GM12864 (cell line): ENCODE measurements around the gene NEURL4.

Experiments
- DNase-seq: peaks from one replicate; pipeline ENCODE4 v3.0.0-alpha.2; 2011; ENCODE audit warnings: low read depth
- H3K4me3 ChIP-seq: 2 replicates; pipeline ENCODE4 v1.5.1; 2011; ENCODE audit warnings: mild to moderate bottlenecking, low read depth, low read length, control low read depth
- TF ChIP-seq, protein P1 (sequence below): IDR thresholded peaks from 2 replicates; pipeline ENCODE4 v1.5.1; 2011; ENCODE audit warnings: low read depth, mild to moderate bottlenecking, moderate library complexity, low read length, control low read depth, inconsistent platforms; ENCODE audit errors: missing control alignments

Gene NEURL4

DNA sequence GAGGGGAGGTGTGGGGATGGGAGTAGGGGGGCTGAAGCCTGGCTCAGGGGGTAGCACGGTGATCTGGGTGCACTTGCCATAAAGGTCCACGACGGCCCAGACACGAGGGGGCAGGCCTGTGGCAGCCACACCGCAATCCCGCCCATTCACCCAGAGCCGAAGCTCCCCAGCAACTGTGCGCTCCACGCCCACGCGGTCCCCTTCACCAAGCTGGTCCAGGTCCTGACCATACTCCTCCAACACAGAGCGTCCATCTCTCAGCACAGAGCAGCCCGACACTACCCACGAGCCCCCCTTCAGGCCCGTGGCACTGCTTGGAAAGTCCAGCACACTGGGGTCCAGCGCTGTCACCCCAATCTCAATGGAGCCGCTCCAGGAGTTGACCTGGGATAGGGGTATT is 1.6 kb downstream of the NEURL4 start:
- no peak overlapping the region for H3K4me3 ChIP-seq
- DNase-seq = no peak
- TF ChIP-seq, protein P1, sequence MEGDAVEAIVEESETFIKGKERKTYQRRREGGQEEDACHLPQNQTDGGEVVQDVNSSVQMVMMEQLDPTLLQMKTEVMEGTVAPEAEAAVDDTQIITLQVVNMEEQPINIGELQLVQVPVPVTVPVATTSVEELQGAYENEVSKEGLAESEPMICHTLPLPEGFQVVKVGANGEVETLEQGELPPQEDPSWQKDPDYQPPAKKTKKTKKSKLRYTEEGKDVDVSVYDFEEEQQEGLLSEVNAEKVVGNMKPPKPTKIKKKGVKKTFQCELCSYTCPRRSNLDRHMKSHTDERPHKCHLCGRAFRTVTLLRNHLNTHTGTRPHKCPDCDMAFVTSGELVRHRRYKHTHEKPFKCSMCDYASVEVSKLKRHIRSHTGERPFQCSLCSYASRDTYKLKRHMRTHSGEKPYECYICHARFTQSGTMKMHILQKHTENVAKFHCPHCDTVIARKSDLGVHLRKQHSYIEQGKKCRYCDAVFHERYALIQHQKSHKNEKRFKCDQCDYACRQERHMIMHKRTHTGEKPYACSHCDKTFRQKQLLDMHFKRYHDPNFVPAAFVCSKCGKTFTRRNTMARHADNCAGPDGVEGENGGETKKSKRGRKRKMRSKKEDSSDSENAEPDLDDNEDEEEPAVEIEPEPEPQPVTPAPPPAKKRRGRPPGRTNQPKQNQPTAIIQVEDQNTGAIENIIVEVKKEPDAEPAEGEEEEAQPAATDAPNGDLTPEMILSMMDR = no peak

DNA sequence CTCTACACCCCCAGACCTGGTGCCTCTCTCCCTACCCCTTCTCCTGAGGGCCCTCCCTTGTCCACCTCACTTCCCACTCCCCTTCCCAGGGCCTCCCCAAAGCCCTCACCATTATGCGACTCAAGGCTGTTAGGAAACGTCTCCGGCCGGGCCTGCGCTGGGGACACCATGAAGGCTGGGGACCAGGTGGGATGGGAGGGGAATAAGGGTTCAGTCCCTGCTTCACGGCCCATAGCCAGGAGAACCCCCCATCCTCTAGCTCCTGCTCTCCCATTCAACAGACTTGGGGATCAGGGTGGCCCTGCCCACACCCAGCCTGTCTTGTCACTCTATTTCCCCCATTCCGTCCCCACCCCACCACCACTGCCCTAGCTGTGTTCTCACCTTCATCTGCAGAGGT is 2.1 kb downstream of the NEURL4 start:
- DNase-seq = no peak
- TF ChIP-seq, protein P1 = no peak

DNA sequence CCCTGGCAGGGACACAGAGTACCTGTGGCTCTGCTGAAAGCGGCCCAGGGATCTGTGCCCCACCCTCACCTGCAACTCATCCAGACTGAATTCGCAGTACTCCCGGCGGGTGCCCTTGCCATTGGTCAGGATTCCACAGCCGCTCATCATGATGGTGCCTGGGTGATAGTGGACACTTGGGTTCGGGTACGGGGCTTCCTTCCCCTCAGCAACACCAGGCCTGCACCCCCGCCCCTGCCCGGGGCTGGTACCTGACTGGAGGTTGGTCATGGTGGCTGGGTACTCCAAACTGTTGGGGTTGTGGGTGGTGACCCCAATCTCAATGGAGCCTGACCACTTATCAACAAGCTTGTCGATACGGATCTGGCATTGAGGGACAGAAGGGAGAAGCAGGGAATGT is 2.9 kb downstream of the NEURL4 start:
- TF ChIP-seq, protein P1 = no peak
- no peak overlapping the region for H3K4me3 ChIP-seq
- DNase-seq = no peak

More for the DNA sequence above, 2.1 kb downstream of the NEURL4 start:
- no peak overlapping the region for H3K4me3 ChIP-seq

DNA sequence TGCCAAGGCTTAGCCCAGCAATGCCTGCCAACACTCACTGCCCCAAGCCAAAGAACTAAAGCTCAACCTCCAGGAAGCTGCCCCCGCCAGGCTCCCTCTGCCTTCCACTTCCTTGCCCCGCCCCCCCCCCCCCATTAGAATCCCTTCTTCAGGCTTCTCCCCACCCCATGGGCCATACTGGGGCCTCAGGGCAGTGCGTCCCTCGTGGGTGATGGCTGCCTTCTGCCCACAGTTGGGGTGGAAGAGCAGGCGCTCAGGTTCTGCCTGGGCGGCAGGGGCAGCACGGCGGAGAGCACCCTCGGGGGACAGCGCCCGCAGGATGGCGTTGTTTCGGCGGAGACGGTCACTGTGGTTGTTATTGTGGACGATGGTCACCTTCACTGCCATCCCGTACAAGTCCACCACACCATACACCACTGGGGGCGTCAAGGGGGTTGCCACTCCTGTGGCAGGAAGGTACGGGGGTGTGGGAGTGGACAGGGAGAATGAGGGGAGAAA is 4.1 kb downstream of the NEURL4 start:
- TF ChIP-seq, protein P1 = no peak
- H3K4me3 ChIP-seq = no peak overlapping the region
- no peak for DNase-seq

DNA sequence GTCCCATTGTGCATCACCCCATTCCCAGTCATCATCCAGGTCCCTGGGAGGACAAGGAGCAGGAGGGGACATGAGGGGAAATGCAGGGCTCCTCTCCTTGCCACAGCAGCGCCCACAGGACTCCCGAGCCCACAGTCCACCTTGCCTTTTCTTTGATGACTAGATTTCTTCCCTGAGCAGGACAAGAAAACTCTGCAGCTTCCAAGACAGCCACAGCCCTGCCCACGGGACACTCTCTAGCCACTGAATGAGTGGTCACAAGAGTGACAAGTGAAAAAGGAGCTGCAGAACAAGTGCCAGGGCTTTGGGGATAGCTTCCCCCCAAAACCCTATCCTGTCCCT is 4.7 kb downstream of the NEURL4 start:
- TF ChIP-seq, protein P1 = no peak
- H3K4me3 ChIP-seq = no peak overlapping the region
- no peak for DNase-seq

DNA sequence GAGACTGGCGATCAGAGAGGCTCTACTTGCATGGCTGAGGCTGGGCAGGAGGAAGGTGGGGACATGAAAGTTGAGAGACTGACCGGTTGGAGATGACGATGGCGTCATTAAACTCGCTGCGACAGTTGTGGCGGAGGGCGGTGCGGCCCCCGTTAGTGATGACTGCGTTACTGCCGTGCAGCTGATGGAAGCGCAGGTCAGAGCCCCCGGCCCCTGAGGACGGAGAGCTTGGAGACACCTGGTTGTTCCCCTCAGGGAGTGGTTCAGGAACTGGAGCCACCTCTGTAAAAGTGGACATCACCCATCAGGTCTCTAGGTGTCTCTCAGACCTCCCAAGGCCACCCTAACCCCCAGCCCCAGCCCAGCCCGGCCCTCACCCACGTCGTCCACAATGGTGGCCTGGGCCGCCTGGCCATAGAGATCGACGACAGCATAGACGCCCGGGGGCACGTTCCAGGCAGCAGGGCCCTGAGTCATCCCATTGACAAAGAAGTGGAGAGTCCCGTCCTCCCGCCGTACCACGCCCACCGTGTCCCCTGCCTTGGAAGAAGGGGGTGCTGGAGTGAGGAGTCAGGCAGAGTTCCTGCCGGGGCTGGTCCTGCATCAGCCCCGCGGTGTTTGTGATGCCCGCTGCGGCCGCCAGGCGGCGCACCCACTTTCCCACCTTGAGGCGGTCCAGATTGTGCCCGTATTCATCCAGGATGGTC is 5.3 kb downstream of the NEURL4 start:
- DNase-seq = no peak
- TF ChIP-seq, protein P1 = peak; percentile 99
- H3K4me3 ChIP-seq = no peak overlapping the region
